Stimulated activated CD8-positive, alpha-beta memory T cell treated with anti-CD3 and anti-CD28 coated beads, Interleukin-12 subunit alpha, Interleukin-12 subunit beta, amount 100 ng/mL, for 24 hours (primary cell): Measurements from ENCODE around the gene ZMIZ1.

Experiments used
- DNase-seq: peaks from one replicate; pipeline ENCODE4 v3.0.0-alpha.2; 2020; ENCODE audit errors: extremely low read depth

Gene ZMIZ1

DNA sequence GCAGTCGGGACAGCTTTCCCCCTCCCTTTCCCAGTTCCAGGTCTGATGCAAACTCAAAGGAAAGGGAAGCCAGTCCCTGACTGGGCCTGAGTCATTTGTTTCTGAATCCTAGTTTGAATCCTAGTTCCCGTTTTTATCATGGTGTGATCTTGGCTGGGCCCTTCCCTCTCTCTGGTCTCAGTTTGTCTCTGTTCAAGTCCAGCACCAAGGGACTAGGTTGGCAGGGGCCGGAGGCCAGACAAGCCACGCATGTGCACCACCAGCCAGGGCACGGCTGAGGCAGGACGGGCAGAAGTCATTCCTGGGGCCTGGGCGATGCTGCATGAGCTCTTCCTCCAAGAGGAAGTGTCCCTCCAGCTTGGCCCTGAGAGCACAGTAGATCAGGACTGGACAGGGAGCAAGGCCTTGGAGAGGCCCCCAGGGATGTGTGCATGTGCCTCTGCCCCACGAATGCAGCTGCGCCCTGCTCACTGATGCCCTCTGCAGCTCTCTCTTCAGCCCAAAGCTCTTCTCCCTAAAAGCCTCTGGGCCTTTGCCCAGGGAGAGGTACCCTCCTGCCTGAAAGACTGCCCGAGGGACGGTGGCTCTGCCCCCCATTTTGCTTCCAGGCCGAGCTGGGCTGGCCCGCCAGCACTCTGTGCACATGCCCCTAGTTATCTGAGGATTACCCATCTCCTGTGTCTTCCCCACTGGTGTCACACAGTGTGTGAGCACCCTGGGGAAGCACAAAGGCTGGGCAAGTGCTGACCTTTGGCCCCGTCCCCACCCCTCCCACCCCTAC is 86.7 kb downstream of the ZMIZ1 start:
- no peak for DNase-seq

DNA sequence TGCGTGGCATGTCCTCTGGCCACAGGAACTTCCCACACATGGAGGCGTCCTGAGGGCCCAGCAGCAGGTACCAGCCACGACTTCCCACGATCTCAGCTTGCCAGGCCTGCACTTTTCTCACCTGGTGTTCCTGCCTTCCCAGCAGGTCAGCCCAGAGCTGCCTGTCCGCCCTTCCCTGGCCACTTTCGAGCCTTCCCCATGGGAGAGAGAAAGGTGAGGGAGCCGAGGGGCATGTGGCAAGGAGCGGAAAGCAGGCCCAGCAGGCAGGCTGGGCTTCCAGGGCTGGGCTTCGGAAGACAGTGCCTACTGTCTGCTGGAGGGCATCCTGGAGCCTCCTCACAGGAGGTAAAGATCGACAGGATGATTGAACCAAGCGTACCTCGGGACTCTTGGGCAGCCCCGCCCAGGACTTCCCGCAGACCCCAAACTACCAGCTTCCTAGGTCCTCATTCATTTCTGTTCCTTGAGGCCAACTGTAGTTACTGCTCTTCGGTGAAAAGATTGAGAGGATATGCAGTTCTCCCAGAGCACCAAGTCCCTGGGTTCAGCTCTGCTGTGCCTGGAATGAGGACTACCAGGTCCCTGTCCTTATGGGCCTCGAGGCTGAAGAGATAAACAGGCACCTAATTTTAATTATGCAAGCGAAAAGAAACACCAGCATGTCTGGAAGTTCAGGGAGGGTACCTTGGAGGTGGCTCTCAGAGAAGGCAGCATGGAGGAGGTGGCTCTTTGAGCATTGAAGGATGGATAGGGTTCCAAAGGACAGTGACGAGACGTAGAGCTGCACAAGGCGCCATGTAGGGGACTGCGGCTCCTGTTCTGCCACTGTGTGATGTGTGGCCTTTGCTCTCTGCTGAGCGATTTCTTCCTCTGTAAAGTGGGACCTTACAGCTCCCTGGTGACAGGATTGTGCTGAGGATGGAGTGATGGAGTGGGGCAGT is 87.8 kb downstream of the ZMIZ1 start:
- no peak for DNase-seq

DNA sequence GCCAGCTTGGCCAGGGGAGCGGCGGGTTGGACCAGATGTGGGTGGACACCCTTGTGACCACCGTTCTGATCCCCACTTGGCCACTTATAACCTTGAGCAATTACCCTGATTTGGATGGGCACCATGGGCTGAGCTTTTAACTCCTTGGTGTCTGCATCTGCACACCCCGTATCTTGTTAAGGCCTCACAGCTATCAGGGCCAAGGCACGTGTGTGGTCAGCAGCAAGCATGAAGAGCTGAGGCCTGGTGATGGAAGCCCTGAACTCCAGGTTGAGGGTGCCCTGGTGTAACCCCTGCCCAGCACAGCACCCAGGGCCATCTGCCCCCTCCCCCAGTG is 89.2 kb downstream of the ZMIZ1 start:
- no peak for DNase-seq

DNA sequence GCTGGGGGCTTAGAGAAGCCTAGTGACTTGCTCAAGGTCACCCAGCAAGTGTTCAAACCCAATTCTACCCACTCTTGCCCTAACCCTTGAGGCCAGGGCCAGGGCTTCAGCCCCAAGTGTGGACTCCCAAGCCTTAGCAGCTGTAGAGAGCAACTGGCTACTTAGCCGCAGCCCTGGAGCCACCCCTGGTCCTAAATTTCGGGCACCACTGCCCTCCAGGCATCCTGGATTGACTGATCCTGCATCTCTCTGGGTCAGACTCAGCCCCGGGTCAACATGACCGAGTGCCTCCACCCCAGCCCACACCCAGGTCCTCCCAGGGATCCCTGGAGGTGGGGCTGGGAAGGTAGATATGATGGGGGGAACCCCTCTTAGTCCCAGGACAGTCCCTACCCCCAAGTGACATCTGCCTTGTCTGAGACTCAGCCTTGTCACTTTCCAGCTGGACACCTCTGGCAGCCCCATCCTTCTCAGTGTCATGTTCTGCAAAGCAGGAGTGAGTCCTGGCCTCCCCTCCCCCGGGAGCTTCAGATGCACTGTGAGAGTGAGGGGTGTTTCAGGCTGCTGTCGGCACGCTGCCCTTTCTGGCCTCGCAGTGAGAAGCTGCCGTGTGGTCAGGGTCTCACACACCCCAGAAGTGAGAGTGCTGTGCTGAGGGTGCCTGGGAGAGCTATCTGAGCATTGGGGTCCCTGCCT is 89.8 kb downstream of the ZMIZ1 start:
- no peak for DNase-seq

DNA sequence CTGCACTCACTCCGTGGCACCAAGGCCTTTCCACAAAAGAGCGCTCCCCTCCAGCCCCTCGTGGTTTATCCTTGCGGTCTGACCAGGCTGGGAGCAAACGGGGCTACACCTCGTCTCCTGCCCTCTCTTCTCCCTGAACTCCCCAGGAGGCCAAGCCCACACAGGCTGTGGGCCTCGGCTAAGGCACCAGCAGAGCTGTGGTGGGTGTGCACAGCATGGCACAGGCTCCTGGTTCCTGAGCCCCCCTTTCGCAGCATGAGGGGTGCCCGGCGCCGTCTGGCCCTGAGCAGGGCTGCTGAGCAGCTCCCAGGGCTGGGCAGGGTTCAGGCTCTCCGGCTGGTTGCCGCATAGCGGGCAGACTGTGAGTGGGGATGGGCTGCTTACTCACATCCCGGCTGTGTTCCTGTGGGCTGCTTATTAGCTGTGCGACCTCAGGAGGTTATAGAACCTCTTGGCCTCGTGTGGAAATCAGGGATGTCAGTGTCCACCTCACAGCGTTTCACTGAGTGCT is 90.4 kb downstream of the ZMIZ1 start:
- DNase-seq, result no peak

DNA sequence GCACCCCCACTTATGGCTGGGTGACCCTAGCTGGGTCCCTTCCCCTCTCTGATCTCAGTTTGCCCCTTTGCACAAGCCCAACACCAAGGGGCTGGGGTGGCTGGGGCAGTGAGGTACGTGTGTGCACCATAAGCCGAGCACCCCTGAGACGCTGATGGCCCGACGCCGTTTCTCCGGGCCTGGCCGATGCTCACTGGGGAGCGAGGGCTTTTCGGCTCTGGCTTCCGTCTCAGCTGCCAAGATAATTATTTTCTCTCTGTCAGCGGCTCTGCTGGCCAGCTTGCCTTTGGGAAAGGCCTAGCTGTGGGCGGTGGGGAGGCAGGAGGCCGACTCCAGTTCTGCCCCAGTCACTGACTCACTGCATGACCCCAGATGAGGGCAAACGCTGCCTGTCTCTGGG is 91.0 kb downstream of the ZMIZ1 start:
- no peak for DNase-seq

DNA sequence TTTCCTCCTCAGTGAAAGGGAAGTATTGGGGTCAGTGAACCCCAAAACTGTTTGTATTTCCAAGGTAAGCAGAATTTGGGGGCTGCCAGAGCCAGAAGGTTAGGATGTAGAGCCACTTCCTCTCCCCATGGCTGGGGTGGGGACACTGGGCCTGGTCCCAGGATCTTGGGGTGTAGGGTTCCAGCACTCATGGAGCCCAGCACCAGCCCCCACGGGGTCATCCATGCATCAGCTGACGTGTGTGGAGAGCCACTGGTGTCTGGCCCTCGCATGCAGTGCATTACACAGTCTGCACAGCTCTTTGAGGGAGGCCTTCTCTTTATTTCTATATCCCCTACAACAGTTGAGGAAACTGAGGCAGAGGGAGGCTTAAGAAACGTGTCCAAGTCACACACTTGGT is 91.4 kb downstream of the ZMIZ1 start:
- DNase-seq, result no peak

DNA sequence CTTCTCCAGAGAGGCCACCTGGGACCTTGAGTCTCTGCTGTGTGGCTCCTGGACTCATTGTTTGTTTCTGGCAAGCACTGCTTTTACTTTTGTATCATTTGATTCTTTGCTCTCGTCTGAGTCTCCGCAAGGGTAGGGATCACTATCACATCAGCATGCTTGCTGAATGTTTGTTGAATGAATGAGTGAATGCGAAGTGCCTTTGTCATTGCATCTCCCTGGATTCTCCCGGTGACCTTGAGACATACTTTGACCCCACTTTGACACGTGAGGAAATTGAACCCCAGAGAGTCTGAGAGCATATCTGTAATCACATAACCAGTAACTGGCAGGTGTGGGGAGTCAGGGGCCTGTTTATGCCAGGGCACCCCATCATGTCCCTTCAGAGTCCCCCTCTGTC is 92.8 kb downstream of the ZMIZ1 start:
- DNase-seq, result no peak

DNA sequence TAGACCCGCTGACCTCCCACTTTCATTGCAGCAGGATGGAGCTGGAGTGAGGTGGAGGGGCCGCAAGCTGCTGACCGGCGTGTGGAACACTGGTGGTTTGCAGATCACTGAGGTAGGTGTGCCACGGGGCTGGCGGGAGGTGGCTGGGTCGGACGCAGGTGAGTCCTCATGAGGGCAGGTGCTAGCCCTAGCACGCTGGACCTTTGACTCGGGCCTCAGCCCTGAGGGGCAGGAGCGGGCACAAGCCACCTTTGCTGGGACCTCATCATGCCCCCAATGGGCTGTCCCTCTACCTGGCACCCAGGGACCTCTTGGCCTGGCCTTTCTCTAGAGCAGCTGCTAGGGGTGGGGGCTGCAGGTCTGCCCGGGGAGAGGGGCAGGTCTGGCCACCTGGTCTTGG is 93.3 kb downstream of the ZMIZ1 start:
- no peak for DNase-seq

DNA sequence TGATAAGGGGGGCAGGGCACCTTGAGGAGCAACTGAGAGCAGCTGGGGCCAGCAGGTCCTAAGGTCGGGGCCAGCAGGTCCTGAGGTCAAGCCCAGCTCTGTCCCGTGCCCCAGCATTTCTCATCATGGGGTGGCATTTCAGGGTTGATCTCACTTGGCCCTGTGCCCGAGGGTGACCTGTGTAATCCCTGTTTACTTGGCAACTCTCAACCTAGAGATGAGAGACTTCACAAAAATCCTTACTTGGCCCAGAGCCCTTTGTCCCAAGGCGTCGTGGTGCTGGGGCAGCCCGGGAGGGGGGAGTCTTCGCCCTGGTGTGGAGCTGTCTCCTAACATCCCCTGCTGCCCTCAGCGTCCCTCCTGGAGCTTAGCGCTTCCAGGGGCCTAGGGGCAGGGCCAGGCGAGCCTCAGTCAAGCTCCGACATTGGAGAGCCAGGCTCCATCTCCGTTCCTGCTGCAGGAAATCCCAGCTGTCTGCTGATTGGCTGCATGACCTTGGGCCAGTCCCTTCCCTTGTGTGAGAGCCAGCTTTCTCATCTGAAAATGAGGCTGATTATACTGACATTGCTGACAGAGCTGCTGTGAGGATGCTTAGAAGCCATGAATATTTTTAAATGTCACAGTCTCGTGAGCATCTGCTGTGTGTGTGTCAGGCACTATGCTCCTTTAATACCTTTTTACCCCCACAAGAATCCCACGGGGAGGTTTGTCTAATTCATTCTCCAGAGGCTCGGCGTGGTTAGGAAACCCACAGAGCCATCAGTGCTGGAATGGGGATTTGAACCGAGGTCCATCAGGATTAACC is 94.3 kb downstream of the ZMIZ1 start:
- DNase-seq, result no peak

DNA sequence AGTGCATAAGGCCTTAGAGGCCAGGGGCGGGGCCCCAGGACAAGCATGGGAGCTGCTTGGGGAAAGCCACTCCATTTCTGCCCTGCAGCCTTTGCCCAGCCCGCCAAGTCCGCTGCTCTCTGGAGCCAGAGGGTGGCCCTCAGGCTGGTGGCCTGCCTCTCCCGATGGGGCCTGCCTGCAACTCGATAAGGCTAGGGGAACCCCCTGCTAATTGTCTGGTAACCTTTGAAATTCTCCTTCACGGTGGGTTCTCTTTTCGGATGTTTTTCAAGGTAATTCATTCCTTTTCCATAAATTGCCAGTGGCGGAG is 94.9 kb downstream of the ZMIZ1 start:
- no peak for DNase-seq

DNA sequence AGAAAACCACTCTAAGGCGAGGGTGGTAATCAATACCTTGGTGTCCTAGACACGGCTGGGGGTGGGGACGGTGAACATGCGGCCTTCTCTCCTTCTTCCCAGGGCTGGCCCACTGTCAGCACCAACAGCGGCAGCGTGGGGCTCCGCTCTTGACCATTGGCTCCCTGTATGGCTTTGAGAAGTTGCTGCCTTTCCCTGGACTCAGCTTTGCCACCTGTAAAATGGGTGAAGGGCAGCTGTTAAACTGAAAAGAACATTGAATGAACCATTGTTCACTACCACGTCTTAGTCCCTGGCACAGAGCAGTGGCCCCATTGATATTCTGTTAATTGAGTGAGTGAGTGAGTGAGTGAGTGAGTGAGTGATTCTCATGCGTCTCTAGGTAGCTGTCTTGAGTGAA is 95.3 kb downstream of the ZMIZ1 start:
- DNase-seq, result no peak

DNA sequence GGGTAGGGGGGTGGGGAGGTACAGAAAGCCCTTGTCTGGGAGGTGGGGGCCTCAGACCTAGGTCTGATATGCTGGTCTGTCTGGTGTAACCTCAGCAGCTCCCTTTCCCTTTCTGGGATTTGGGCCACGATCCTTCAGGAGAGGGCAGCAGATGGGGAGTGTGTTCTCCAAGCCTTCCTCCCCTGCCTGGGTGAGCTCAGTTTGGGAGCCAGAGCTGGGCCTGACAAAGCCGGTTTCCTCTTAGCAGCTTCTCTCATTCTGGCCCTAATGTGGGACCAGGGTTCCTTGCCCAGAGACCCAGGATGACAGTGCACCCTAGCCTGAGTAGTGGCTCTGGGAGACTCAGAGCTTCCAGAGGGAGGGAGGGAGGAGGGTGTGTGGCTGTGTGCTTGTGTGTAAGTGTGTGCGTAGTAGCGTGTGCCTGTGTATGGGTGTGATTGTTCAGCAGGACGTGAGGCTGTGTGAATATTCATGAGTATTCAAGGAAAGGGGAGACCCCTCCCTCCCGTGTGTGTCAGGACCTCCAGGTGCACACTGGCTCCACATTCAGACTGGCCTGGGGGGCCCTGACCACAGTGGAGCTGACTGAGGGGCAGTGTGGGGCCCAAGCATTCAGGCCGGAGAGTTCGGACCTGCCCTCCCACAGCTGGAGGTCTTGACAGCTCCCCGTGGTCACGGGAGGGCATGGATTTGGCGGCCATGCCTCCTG is 96.5 kb downstream of the ZMIZ1 start:
- DNase-seq, result no peak

DNA sequence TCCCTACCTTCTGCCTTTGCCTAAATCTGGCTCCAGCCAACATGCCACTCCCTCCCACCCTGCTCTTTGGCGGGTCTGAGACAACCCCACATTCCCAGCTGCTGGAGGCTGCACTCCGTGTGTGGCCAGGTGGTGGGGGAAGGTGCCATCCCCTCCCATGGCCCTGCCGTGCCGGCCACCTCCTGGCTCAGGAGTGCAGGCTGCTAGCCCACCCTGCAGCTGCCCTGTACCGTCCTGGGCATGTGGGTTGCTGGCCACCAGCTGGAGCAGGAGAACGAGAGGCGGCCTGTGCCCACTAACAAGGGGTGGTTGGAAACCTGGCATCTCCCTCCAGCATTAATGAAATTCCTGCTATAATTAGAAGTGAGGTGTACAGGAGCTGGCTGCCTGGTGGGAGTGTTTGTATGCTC is 97.6 kb downstream of the ZMIZ1 start:
- no peak for DNase-seq

DNA sequence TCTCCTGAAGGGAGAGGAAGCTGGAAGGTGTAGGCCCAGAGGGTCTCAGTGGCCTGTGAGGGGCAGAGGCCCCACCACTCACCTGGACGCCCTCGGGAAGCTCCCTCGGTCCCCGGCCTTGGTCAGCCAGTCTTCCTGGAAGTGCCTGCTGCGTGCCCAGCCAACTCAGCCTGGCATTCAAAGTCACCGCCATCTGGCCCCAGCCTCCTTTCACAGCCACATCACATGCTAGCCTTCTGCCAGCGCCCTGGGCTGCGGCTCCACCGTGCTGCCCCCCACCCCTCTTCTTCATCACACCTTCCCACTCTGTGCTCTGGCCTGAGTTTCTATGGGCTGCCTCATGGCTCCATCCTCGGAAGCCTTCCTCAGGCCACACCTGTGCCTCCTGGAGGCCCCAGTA is 98.0 kb downstream of the ZMIZ1 start:
- DNase-seq, result no peak

DNA sequence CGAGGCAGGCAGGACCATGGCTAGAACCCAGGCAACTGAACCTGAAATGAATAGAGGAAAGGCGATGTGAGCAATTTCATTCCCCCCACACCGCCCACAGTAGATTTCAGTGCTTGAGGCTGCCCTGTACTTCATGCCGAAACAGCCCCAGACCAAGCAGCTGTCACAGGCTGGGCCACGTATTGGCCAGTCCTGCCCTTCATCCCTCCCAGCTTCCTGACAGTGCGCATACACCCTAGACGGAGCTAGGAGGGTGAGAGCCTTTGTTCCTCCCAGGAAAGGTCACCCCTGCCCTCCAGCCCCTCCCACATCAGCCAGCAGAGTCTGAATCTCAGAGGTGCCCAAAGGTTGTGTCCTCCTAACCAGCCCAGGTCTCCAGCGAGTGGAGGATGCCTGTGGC is 98.8 kb downstream of the ZMIZ1 start:
- DNase-seq, result no peak

DNA sequence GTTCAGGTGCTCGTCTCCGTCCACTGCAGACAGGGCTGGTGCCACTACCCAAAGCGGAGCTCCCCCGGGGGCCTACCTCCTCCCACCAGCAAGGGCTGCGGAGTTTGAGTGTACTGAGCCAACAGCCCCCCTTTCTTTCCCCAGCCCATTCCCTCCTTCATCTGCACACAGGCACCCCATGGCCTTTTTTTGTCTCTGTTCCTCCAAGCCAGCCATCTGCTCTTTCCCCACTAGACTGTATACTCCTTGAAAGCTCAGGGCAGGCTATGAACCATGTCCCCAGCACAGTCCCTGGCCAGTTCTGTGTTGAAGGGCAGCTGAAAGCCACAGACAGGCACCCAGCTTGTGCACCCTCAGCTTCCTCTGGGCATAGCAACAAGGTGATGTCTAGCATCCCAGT is 99.4 kb downstream of the ZMIZ1 start:
- DNase-seq, result no peak

DNA sequence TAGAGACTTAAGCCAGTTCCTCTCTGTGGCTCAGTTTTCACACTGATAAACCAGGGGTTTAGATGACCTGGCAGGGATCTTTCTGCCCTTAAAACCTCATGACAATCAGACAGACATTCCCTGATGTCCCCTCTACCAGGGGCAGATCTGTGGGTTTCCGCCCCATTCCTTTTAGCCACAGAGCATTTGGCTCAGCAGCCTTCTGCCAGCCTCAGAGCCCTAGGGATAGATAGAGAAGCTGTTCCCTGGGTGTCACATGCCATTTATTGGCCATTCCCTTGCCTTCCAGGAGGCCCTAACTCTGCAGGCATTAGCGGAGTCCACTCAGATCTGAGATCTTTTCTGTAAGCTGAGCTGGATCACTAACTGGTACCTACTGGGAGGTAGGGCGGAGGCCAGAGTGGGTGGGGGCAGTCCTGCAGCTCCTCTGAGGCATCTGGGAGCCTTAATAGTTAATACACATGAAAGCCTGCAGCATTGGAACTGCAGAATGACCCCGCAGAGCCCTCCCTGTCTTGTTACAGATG is 101.5 kb downstream of the ZMIZ1 start:
- no peak for DNase-seq

DNA sequence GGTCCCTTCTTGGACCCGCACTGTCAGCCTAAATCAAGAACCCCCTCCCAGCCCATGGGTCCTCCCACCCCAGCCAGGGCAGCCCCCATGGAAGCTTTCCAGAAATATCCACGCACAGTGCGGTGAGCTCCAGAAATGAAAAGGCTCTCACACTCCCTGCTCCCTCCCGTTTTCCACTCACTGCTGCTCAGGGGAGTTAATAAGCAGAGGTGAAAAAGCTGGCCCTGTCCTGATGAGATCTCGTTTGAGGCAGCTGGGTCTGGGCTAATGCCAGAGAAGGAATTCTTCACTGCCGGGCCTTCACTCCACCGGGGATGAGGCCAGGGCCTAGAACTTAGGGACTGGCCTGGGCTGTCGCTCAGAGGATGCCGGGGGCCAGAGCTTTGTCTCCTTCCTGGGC is 102.2 kb downstream of the ZMIZ1 start:
- DNase-seq, result no peak

DNA sequence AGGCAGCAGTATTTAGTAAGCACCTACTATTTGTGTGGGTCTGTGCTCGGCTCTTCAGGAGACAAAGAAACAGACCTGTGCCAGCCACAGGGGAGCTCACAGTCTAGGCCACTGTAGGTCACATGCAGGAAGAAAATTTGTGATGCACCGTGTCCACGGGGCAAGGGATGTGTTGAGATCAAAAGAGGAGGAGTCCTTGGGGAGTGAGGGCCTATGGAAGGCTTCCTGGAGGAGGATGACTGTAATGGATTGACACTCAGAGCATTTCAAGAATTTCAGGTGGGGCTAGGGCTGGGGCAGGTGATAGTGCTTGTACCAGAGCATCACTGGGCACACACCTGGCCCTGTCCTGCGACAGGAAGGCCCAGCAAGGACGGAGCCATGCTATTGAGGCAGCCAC is 102.7 kb downstream of the ZMIZ1 start:
- DNase-seq, result no peak

DNA sequence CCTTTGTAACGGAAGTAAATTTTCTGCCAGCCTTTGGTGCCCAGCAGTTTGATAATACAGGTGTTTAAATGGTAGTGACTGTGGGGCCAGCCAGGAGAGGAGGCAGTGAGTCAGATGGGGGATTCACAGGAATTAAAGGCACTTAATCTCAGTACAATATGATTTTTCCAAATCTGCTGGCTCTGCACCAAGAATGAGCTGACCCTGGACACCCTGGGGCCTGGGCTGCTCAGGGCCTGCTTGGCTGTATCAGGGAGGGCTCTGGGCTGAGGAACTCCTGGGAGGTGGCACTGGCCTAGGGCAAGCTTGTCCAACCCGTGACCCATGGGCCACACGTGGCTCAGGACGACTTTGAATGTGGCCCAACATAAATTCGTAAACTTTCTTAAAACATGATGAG is 104.1 kb downstream of the ZMIZ1 start:
- no peak for DNase-seq
